Measurements from ENCODE around the gene MAP3K19.
"Not testable (repeated sequence)": the region's sequence is repeated elsewhere in the genome, so short reads cannot be mapped to it uniquely, and the experiment has no call there.

MAP3K19 gene, protein sequence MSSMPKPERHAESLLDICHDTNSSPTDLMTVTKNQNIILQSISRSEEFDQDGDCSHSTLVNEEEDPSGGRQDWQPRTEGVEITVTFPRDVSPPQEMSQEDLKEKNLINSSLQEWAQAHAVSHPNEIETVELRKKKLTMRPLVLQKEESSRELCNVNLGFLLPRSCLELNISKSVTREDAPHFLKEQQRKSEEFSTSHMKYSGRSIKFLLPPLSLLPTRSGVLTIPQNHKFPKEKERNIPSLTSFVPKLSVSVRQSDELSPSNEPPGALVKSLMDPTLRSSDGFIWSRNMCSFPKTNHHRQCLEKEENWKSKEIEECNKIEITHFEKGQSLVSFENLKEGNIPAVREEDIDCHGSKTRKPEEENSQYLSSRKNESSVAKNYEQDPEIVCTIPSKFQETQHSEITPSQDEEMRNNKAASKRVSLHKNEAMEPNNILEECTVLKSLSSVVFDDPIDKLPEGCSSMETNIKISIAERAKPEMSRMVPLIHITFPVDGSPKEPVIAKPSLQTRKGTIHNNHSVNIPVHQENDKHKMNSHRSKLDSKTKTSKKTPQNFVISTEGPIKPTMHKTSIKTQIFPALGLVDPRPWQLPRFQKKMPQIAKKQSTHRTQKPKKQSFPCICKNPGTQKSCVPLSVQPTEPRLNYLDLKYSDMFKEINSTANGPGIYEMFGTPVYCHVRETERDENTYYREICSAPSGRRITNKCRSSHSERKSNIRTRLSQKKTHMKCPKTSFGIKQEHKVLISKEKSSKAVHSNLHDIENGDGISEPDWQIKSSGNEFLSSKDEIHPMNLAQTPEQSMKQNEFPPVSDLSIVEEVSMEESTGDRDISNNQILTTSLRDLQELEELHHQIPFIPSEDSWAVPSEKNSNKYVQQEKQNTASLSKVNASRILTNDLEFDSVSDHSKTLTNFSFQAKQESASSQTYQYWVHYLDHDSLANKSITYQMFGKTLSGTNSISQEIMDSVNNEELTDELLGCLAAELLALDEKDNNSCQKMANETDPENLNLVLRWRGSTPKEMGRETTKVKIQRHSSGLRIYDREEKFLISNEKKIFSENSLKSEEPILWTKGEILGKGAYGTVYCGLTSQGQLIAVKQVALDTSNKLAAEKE (N-terminal part only)

DNA sequence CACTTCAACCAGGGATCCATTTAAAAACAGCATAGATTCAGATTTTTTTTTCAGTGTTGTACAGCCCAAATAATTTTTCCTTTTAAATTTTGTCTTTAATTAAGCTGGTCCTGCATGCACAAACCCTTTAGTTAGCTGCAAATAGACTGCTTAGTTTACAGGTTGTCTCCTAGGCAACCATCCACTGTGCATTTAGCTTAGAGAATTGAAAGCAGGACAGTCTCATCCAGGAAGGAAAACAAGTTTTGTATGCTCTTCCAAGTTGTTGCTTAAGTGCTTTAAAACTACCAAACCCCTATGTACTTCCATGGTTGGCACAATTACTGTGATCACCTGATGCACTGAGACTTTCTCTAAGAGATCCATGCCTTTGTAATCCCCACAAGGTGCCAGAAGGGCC is at the start of gene MAP3K19:
TSS of gene MAP3K19 (minus strand) at position 148 of the 400 bp plus-strand sequence. CDS start 22,800 bp downstream, outside the sequence.
- no peak for DNase-seq (ENCODE audit: low read depth)

DNA sequence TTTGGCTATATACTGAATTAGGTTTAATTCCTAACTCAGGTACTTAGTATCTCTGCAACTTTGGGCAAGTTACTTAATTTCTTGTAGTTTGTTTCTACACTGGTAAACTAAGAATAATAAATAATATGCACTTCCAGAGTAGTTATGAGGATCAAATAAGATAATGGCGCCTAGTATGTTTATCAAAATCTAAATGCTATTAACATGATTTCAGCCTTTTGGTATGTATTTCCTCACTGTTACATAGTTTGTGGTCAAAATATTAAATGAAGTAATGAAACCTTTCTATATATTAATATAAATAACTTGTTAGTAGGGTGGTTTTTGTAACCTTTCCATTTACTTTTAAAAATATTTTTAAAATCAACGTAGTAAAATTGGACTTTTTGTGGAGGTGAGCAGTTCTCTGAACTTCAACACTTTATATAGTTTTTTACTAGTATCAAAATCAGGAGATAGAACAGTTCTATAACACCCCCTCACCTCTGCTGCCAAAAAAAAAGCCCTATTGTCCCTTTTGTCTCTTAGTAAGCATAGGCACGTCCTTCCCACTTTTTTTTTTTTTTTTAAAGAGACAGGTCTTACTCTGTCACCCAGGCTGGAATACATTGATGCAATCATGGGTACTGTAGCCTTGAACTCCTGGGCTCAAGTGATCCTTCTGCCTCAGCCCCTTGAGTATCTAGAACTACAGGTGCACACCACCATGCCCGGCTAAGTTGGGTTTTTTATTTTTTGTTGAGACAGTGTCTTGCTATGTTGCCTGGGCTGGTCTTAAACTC is 49.6 kb upstream of the MAP3K19 start:
- DNase-seq (ENCODE audit: low read depth), result no peak

DNA sequence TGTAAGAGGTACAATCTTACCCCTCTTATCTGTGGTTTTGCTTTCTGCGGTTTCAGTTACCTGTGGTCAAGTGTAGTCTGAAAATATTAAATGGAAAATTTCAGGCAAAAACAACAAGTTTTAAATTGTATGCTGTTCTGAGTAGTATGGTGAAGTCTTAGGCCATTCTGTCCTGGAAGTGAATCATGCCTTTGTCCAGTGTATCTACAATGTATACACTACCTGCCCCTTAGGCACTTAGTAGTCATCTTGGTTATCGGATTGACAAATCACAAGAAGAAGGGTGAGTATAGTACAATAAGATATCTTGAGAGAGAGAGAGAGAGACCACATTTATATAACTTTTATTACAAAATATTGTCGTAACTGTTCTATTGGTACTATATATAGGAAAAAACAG is 48.3 kb upstream of the MAP3K19 start:
- DNase-seq (ENCODE audit: low read depth), result no peak

DNA sequence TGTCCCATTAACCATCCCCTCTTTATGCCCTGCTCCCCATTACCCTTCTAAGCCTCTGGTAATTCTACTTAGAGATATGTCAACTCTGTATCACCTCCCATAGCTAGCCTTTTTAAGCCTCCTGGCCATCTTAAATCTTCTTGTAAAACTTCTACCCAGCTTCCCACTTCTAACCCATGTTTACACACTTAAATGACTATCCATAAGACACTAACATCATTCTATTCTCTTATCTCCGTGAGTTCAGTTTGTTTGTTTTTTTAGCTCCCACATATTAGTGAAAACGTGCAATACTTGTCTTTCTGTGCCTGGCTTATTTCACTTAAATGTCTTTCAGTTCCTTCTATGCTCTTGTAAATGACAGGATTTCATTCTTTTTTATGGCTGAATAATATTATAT is 47.3 kb upstream of the MAP3K19 start:
- no peak for DNase-seq (ENCODE audit: low read depth)

DNA sequence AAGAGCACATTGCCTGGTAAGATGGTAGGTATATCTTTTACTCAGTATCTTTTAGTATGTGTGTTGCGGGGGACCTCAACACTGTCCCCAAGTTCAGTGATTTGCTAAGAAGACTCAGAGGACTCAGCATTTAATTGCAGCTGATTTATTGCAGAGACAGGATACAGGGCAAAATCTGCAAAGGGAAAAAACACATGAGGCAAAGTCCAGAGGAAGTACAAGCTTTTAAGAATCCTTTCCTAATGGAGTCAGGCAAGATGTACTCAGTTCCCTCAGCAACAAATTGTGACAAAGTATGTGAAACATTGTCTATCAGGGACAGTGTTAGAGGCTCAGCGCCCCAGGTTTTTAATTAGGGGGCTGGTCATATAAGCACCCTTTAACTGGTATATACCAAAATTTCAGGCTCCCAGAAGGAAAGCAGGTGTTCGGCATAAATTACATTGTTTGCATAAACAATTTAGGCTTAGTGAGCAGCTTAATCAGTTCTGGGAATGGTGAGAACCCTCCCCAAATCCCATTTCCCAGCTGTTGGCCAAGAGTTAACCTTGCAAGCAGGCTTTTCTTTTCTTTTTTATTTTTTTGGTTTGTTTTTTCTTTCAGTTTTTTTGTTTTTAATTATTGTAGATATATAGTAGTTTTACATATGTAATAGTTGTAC is 46.6 kb upstream of the MAP3K19 start:
- no peak for DNase-seq (ENCODE audit: low read depth)

DNA sequence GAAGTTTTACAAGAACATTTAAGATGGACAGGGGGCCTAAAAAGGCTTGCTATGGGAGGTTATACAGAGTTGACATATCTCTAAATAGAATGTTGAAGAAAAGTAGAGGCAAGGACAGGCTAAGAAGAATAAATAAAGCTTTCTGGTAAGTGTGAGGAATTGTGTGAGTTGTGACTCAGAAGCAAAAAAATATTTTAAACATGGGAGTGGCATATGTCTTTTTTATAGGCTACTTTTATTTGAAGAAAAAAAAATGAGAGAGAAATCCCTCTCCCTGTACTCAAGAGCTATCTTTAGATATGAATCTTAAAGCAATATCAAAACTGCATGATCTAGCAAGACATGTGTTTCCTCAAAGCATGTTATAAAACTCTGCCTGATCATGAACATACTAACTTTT is 45.9 kb upstream of the MAP3K19 start:
- DNase-seq (ENCODE audit: low read depth), result no peak

DNA sequence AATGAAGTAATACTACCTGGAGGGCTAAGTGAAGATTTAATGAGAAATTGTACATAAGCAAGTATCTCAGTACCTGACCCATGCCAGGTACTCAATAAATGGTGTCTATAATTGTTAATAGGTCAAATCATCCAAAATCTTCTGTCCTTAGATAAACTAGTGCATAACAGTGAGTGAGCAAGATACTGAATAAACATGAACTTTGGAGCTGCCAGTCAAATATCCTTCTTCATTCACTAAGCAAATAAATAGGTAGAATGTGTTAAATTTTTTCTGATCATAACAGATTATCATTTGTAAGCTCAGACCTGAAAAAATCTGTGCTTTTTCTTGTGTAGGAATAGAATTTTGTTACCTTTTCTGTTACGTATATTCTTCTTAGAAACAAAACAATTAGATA is 44.4 kb upstream of the MAP3K19 start:
- no peak for DNase-seq (ENCODE audit: low read depth)

DNA sequence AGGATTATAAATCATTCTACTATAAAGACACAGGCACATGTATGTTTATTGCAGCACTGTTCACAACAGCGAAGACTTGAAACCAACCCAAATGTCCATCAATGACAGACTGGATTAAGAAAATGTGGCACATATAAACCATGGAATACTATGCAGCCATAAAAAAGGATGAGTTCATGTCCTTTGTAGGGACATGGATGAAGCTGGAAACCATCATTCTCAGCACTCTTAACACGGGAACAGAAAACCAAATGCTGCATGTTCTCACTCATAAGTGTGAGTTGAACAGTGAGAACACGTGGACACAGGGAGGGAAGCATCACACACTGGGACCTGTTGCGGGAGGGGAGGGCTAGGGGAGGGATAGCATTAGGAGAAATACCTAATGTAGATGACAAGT is 42.4 kb upstream of the MAP3K19 start:
- not testable (repeated sequence) for DNase-seq (ENCODE audit: low read depth)

DNA sequence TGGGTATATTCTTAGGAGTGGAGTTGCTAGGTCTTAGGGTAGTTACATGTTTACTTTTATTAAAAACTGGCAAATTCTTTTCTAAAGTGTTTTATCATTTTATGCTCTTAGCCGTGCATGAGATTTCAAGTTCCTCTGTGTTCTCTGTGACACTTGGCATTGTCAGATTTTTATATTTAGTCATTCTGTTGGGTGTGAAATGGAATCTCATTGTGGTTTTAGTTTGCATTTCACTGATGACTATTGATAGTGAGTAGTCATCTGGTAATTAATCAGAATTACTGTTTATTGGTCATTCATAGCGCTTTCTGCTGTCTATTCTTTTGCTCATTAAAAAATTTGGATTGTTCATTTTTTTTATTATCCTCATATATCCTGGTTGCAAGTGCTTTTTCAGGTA is 39.0 kb upstream of the MAP3K19 start:
- DNase-seq (ENCODE audit: low read depth), result no peak

DNA sequence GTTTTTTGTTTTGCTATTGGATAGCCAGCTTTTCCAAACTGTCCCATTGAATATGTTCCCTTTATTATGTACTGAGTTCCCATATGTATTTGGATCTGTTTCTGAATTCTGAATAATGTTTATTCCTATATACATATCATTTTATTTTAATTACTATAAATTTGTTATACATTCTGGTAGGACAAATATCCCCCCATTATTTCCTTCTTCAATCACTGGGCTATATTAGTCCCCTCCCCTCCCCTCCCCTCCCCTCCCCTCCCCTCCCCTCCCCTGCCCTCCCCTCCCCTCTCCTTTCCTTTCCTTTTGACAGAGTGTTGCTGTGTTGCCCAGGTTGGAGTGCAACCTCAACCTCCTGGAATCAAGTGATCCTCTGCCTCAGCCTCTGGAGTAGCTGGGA is 31.2 kb upstream of the MAP3K19 start:
- no peak for DNase-seq (ENCODE audit: low read depth)

DNA sequence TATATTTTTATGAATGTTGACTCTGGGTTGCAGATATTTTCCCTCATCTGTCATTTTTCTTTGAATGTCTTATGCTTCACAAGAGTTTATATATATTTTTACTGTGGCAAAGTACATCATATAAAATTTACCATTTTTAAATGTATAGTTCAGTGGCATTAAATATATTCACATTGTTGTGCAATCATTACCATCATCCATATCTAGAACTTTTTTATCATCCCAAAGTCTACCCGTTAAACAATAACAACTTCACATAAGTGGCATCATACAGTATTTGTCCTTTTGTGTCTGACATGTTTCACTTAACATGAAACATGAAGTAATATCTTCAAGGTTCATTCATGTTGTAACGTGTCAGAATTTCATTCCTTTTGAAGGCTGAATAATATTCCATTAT is 29.3 kb upstream of the MAP3K19 start:
- DNase-seq (ENCODE audit: low read depth), result no peak

DNA sequence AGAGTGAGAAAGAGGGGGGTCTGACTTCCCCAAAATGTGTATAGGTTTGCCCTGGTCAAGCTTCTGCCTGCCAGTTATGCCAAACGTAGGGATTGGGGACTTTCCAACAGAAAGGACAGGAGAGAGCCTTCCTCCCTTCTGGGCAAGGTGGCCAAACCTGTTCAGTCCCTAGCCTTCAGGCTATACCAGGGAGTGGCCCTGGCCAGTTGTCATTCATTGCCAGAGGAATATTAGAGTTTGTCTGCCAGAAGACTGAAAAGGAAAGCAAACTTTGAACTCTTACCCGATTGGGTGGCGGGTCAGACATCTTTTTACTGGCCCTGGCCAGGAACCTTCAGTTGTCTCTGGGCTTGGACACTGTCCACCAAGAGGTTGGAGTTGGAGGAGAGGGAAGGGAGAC is 27.0 kb upstream of the MAP3K19 start:
- DNase-seq (ENCODE audit: low read depth), result no peak

DNA sequence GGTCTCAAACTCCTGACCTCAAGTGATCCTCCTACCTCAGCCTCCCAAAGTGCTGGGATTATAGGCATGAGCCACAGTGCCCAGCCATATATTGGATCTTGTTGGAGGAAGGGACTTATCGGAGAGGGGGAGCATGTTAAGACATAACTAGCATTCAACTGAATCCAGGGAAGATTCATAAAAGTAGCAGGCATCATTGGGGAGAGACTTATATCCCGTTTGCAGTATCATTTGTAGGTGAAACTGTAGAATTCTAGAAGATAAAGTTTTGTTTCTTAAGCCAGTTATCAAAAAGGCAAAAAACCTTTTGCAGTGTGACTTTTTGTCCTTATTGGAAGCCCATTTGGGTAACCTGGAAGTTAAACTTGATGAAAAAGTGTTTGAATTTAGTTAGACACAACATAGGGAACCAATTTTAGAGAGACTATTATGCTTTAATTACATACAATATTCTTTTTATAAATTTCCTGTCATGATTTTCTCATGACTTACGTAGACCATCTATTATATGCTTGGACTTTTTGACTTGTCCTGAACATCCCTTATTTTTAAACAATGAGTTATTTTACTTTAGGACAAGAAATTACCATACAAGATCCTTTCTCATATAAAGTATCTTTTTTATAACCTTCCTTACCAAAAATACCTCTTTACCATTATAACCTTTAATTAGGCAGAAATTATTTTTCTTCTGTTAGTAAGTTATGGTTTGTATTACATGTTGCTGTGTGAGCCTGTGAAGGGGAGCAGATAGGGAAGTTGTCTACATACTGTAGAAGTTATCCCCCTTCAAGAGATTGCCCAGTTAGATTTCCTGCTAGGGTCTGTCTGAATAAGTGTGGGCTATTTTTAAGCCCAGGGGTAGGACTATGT is 25.1 kb upstream of the MAP3K19 start:
- DNase-seq (ENCODE audit: low read depth), result no peak

DNA sequence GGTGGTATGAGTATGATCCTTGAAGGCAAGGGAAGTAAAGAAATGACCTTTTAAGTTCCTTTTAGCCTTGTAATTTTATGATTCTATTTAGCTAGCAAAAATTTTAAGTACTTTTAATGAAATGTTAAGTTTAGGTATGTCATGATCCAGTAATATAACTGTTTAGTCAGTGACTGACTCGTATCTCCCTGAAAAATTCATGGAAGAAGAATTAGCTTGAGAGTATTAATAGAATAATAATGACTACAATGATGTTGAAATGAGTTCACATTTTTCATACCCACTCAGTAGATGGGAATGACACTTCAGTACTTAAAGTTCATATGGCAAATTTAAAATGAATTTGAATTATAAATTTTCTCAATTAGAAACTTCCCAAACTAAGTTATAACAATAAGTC is 19.5 kb upstream of the MAP3K19 start:
- no peak for DNase-seq (ENCODE audit: low read depth)

DNA sequence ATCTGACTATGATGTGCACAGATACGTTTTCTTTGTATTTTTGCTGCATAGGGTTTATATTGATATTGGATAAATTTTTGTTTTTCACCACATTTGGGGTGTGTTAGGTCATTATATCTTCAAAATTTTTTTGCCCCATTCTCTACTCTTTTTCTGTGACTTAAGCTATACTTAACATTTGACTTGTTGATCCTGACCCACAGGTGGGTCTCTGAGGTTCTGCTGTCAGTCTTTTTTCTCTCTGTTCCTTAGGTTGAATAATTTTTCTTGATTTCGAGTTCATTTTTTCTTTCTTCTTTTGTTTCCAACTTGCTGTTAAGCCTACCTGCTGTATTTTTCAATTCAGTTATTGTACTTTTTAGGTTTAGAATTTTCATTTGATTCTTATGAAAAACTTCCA is 16.9 kb upstream of the MAP3K19 start:
- DNase-seq (ENCODE audit: low read depth), result no peak

DNA sequence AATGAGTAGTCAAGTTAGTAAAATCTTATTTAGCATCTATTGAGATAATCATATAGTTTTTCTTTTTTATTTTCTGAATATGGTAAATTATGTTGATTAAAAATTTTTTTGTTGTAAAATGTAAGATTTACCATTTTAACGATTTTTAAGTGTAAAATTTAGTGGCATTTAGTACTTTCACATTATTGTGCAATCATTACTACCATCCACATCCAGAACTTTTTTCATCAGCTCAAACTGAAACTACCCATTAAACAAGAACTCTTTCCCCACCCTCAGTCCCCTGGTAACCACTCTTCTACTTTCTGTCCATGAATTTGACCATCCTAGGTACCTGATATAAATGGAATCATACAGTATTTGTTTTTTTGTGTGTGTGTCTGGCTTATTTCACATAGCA is 16.0 kb upstream of the MAP3K19 start:
- DNase-seq (ENCODE audit: low read depth), result no peak

DNA sequence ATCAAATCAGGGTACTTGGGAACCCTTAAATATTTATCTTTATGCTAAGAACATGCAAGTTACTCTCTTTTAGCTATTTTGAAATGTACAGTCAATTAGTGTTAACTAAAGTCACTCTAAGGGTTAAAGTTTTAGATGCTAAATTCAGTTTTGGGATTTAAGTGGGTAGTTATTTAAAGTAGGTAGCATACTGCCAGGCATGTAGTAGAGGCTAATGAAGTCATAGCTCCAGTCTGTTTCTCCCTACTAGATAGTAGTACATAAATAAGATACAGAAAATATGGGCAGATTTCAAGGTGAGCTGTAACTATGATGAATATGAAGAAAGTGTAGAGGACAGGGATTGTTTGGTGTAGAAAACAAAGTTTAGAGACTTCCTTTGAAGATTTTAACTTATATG is 12.3 kb upstream of the MAP3K19 start:
- no peak for DNase-seq (ENCODE audit: low read depth)

DNA sequence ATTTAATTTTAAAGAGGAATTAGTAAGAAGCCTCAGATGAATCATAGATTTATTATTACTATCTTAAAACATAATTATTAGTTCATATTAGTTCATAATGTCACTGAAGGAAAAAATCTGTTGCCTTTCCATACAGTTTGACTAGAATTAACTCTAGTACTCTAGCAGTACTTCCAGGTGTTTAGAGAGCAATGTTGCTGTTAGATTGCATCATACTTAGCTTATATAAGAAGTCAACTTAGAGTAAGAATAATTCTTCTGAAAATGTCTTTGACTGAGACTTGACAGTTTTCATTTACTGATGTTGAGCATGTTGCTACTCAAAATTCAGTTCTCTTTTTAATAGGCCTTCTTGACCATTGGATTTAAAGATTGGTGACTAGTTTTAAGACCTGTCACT is 9.5 kb upstream of the MAP3K19 start:
- DNase-seq (ENCODE audit: low read depth), result no peak

DNA sequence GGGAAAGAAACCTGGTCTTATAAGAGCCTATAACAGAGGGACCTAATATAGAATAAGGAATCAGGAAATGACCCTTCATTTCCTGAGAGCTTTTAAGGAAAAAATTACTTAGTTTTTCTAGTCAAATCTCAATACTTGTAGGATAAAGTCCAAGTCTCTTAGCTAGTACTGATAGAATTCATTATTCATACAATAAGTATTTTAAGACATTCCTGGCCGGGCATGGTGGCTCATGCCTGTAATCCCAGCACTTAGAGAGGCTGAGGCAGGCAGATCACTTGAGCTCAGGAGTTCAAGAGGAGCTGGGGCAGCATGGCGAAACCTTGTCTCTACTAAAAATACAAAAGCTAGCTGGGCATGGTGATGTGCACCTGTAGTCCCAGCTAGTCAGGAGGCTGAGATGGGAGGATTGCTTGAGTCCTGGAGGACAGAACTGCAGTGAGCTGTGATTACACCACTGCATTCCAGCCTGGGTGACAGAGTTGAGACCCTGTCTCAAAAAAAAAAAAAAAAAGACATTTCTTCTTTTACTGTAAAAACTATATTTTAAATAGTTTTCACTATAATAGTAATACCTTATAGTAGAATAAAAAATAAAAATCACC is 8.0 kb upstream of the MAP3K19 start:
- DNase-seq (ENCODE audit: low read depth), result no peak

DNA sequence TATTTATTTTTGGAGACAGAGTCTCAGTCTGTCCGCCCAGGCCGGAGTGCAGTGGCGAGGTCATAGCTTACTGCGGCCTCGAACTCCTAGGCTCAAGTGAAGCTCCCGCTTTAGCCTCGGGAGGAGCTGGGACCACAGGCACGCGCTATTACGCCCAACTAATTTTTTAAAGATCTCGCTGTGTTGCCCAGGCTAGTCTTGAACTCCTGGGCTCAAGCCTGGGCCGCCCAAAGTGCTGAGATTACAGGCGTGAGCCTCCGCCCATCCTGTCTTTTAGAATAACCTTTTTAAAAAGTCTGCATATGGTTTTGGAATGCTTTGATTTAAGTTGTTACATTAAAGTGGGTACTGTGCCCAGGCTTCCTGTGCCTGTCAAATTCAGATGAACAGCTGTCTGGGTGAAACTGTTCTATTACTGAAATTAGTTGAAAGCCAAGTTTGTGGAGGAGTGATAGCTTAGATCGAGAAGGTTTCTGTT is 5.8 kb upstream of the MAP3K19 start:
- no peak for DNase-seq (ENCODE audit: low read depth)

Data from stimulated activated CD8-positive, alpha-beta memory T cell treated with anti-CD3 and anti-CD28 coated beads, Interleukin-12 subunit alpha, Interleukin-12 subunit beta, amount 100 ng/mL, for 4 hours (primary cell).